K562 (cell line): ENCODE results near the gene ZSCAN29. TPM values are rescaled to one million over a fixed set of nuclear protein-coding genes. Genes with fewer than 3 reads are reported as not detected.

Experiments
- ARHGAP35 ChIP-seq: fragments of 450-650 bp; IDR thresholded peaks from 2 replicates; pipeline ENCODE4 v1.6.1; 2018; ENCODE audit not compliant: partially characterized antibody
- BACH1 ChIP-seq: fragments of 200-800 bp; sonication (Bioruptor generic); IDR thresholded peaks from 2 replicates; pipeline ENCODE4 v1.6.1; 2016; ENCODE audit warnings: missing genetic modification characterization, missing compliant biosample characterization
- CBX8 ChIP-seq: fragments of 200-600 bp; sonication (generic); IDR thresholded peaks from 2 replicates; pipeline ENCODE4 v1.6.1; 2012; ENCODE audit warnings: borderline replicate concordance, mixed run types, low read depth, mild to moderate bottlenecking, moderate library complexity, mixed read lengths, low read length, control low read depth, inconsistent platforms; ENCODE audit not compliant: poor library complexity, severe bottlenecking; ENCODE audit errors: extremely low read depth
- CREB5 ChIP-seq: fragments of 250-450 bp; sonication (Bioruptor Pico); IDR thresholded peaks from 2 replicates; pipeline ENCODE4 v1.5.0; 2020; ENCODE audit warnings: mild to moderate bottlenecking
- CREM ChIP-seq: IDR thresholded peaks from 2 replicates; pipeline ENCODE4 v1.6.1; 2014; ENCODE audit warnings: antibody characterized with exemption, low read depth
- GTF2B ChIP-seq: IDR thresholded peaks from 2 replicates; pipeline ENCODE4 v1.6.1; 2011; ENCODE audit not compliant: insufficient read length; ENCODE audit errors: extremely low read depth
- GTF2E2 ChIP-seq: fragments of 200-800 bp; sonication (Bioruptor generic); IDR thresholded peaks from 2 replicates; pipeline ENCODE4 v1.6.1; 2016; ENCODE audit warnings: missing genetic modification characterization, missing compliant biosample characterization
- HNRNPL ChIP-seq: fragments of 200-400 bp; formaldehyde crosslinking; IDR thresholded peaks from 2 replicates; pipeline ENCODE4 v1.6.1; 2017; ENCODE audit warnings: low read depth, mild to moderate bottlenecking, low read length
- KDM4B ChIP-seq, 2 experiments: fragments of 450-650 bp in 1 of 2; sonication (generic) in 1 of 2; IDR thresholded peaks; 2 replicates each; pipeline ENCODE4 v1.6.1; 2016 to 2017; ENCODE audit warnings: borderline replicate concordance in 2 of 2, antibody characterized with exemption in 1 of 2, low read depth in 1 of 2, mild to moderate bottlenecking in 1 of 2
- PHF20 ChIP-seq: fragments of 450-650 bp; IDR thresholded peaks from 2 replicates; pipeline ENCODE4 v1.6.1; 2018; ENCODE audit not compliant: partially characterized antibody
- TCF3 ChIP-seq: sonication (generic); formaldehyde crosslinking; IDR thresholded peaks from 2 replicates; pipeline ENCODE4 v1.4.0; 2020; ENCODE audit warnings: mild to moderate bottlenecking, missing genetic modification reagents
- TEAD1 ChIP-seq, 2 experiments: fragments of 450-650 bp in 1 of 2; sonication (generic) in 1 of 2; formaldehyde crosslinking; IDR thresholded peaks; 2 replicates each; pipeline versions ENCODE4 v1.4.0 to v1.8.0; 2020 to 2022; ENCODE audit warnings: mild to moderate bottlenecking in 2 of 2, missing genetic modification reagents in 1 of 2
- ZC3H11A ChIP-seq: IDR thresholded peaks from 2 replicates; pipeline ENCODE4 v1.6.1; 2012; ENCODE audit warnings: low read depth, low read length, improper control_type of control experiment
- ZNF384 ChIP-seq: IDR thresholded peaks from 2 replicates; pipeline ENCODE4 v1.6.1; 2012; ENCODE audit warnings: low read depth, low read length, improper control_type of control experiment
- ZNF511 ChIP-seq: sonication (generic); formaldehyde crosslinking; IDR thresholded peaks from 2 replicates; pipeline ENCODE4 v1.8.0; 2022; ENCODE audit warnings: mild to moderate bottlenecking, missing genetic modification reagents
- polyA plus RNA-seq, 8 experiments: library from polyadenylated mRNA; depleted of rRNA in 4 of 8; stranded (reverse) in 5 of 8; unstranded in 3 of 8; fragments of >200 nt; fragmentation: Nextera tagmentation in 2 of 8; fragmentation: Illumina TruSeq in 1 of 8; extraction: Ambion mirVana in 2 of 8; extraction: Trizol in 1 of 8; gene quantifications; 2 replicates each; pipeline versions ENCODE4 v1.2.1 to v1.2.3, GENCODE V29; 2011 to 2014; ENCODE audit warnings: inconsistent platforms in 1 of 8, missing spikeins in 1 of 8
- total RNA-seq, 7 experiments: library from RNA; depleted of rRNA in 6 of 7; stranded (reverse); fragments of >200 nt in 6 of 7; fragmentation: Illumina TruSeq in 2 of 7; extraction: Trizol in 2 of 7; gene quantifications; 2 replicates each; pipeline versions ENCODE4 v1.2.1 to v1.2.3, GENCODE V29; 2011 to 2021; ENCODE audit warnings: low replicate concordance in 1 of 7
- TF ChIP-seq, protein P1 (sequence below): sonication (generic); formaldehyde crosslinking; IDR thresholded peaks from 2 replicates; pipeline ENCODE4 v1.8.1; 2023; ENCODE audit warnings: mild to moderate bottlenecking, missing genetic modification reagents
- TF ChIP-seq, protein P2 (sequence below): fragments of 450-650 bp; IDR thresholded peaks from 2 replicates; pipeline ENCODE4 v1.6.1; 2016; ENCODE audit warnings: antibody characterized with exemption
- TF ChIP-seq, protein P3 (sequence below): sonication (generic); formaldehyde crosslinking; IDR thresholded peaks from 2 replicates; pipeline ENCODE4 v1.8.0; 2023; ENCODE audit warnings: mild to moderate bottlenecking, missing genetic modification reagents

The ZSCAN29 gene
- total and polyA plus RNA-seq, 9 of the 15 experiments (the other 6 are each of a cell fraction or from before 2014, with no cell fraction given) = 2.5 to 28.6 (median 19.7) TPM

DNA sequence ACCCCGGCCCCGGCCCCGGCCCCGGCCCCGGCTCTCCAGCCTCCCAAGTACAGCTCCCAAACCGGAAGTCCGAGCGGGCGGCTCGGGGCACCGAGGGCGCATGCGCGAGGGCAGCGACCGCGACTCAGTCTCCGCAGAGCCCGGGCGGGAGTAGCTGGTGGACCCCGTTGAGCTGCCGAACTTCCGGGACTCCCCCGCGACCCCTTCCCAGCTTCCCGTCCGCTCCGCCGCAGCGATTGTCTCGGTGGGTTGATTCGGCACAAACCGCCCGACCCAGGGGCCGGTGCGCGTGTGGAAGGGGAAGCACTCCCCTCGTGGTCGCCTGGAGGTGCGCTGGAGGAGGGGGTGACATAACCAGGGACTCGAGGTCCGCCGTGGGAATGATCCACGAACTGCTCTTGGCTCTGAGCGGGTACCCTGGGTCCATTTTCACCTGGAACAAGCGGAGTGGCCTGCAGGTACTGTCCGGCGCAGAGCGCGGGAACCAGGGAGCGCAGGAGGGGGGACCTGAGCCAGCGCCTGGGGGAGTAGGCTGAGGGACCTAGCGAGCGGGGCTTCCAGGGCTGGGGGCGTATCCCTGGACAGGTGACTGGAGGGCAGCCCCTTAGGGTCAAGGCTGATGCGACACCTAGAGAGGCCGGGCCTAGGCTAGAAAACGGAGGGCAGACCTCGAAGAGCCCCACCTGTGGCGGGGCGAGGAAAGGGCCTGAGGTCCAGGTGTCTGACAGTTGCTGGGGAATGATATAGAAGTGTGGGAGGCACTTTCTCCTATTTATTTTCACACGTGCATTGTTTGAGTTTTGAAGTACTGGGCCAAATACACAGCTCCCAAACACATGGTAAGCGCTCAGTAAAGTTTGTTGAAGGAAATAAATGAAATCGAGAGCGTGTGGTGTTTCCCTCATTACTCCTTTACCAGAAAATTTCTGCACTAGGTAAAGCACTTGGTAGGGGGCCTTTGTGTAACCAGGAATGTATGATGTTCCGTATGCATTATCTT is at the start of gene ZSCAN29, which contains the start of gene TUBGCP4 (continued):
- TF ChIP-seq CREB5 (CRISPR knock-in tag) (no peak), HNRNPL (no peak), ZC3H11A (no peak), ARHGAP35 (no peak), ZNF511 (CRISPR knock-in tag) (peak; percentile 51; the same call in 1 of the 2 replicates), CBX8 (no peak), KDM4B (IDR thresholded peaks at IDR 0.05; ENCODE audit: borderline replicate concordance in 2 of 2, low read depth in 1 of 2) (no peak), GTF2E2 (tag) (no peak), TCF3 (CRISPR knock-in tag) (no peak; the same call in 1 of the 2 replicates), BACH1 (tag) (no peak), CREM (0 out of 2 replicates have a peak, but pooled peaks have one; percentile 8), ZNF384 (no peak), GTF2B (no peak), PHF20 (peak; percentile 9), TEAD1 (CRISPR knock-in tag; IDR thresholded peaks at IDR 0.05) (peak in 1 of 2 experiments; percentile 77; a peak in 2 of 4 replicates)
- TF ChIP-seq, protein P1, sequence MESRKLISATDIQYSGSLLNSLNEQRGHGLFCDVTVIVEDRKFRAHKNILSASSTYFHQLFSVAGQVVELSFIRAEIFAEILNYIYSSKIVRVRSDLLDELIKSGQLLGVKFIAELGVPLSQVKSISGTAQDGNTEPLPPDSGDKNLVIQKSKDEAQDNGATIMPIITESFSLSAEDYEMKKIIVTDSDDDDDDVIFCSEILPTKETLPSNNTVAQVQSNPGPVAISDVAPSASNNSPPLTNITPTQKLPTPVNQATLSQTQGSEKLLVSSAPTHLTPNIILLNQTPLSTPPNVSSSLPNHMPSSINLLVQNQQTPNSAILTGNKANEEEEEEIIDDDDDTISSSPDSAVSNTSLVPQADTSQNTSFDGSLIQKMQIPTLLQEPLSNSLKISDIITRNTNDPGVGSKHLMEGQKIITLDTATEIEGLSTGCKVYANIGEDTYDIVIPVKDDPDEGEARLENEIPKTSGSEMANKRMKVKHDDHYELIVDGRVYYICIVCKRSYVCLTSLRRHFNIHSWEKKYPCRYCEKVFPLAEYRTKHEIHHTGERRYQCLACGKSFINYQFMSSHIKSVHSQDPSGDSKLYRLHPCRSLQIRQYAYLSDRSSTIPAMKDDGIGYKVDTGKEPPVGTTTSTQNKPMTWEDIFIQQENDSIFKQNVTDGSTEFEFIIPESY (CRISPR knock-in tag) = no peak
- TF ChIP-seq, protein P2, sequence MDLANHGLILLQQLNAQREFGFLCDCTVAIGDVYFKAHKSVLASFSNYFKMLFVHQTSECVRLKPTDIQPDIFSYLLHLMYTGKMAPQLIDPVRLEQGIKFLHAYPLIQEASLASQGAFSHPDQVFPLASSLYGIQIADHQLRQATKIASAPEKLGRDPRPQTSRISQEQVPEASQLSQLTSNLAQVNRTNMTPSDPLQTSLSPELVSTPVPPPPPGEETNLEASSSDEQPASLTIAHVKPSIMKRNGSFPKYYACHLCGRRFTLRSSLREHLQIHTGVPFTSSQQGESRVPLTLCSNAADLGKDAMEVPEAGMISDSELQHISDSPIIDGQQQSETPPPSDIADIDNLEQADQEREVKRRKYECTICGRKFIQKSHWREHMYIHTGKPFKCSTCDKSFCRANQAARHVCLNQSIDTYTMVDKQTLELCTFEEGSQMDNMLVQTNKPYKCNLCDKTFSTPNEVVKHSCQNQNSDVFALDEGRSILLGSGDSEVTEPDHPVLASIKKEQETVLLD = peak; percentile 83
- TF ChIP-seq, protein P3, sequence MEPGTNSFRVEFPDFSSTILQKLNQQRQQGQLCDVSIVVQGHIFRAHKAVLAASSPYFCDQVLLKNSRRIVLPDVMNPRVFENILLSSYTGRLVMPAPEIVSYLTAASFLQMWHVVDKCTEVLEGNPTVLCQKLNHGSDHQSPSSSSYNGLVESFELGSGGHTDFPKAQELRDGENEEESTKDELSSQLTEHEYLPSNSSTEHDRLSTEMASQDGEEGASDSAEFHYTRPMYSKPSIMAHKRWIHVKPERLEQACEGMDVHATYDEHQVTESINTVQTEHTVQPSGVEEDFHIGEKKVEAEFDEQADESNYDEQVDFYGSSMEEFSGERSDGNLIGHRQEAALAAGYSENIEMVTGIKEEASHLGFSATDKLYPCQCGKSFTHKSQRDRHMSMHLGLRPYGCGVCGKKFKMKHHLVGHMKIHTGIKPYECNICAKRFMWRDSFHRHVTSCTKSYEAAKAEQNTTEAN (CRISPR knock-in tag) = no peak
